CD4-positive, alpha-beta T cell (primary cell): ENCODE results near the gene RASD1. TPM values are rescaled to one million over a fixed set of nuclear protein-coding genes. Genes with fewer than 3 reads are reported as not detected.

Experiments
- ATAC-seq: fragments of 200-7000 bp; cut with Tn5 transposase; one replicate; pipeline ENCODE4 v1.10.0; 2022; ENCODE audit warnings: mild to moderate bottlenecking; ENCODE audit not compliant: poor library complexity
- CTCF ChIA-PET: fragments of 350-600 bp; sonication (Branson Sonifier 250); formaldehyde crosslinking; loops from one replicate; lab custom pipeline; 2021; ENCODE audit warnings: antibody characterized with exemption, inconsistent platforms; lab: Charles Lee
- POLR2A ChIA-PET: fragments of 350-600 bp; sonication (Branson Sonifier 250); formaldehyde crosslinking; loops from one replicate; lab custom pipeline; 2021; ENCODE audit warnings: antibody characterized with exemption, inconsistent platforms; lab: Charles Lee
- DNase-seq, 14 experiments: peaks; one replicate each; pipeline ENCODE4 v3.0.0-alpha.2; 2013 to 2020; ENCODE audit warnings: mixed read lengths in 2 of 14
- H3K27ac ChIP-seq, 2 donors: one replicate each; pipeline versions ENCODE4 v1.5.1 to v1.7.0; 2013; ENCODE audit warnings: low read length in 2 of 2, low read depth in 1 of 2, mild to moderate bottlenecking in 1 of 2
- H3K27me3 ChIP-seq, 2 experiments: 1 replicate in 1 of 2; 2 replicates in 1 of 2; pipeline versions ENCODE4 v1.6.1 to v1.7.0; 2013; ENCODE audit warnings: low read length in 2 of 2, control low read depth in 1 of 2, mild to moderate bottlenecking in 1 of 2, moderate library complexity in 1 of 2; ENCODE audit not compliant: insufficient read depth in 2 of 2, control insufficient read depth in 1 of 2
- H3K36me3 ChIP-seq: one replicate; pipeline ENCODE4 v1.6.1; 2013; ENCODE audit warnings: low read length, control low read depth; ENCODE audit not compliant: insufficient read depth
- H3K4me1 ChIP-seq: one replicate; pipeline ENCODE4 v1.6.1; 2013; ENCODE audit warnings: low read length, control low read depth; ENCODE audit not compliant: insufficient read depth
- H3K4me3 ChIP-seq: one replicate; pipeline ENCODE4 v1.5.1; 2013; ENCODE audit warnings: mild to moderate bottlenecking, low read length, moderate library complexity
- H3K9me3 ChIP-seq, 2 experiments: 1 replicate in 1 of 2; 2 replicates in 1 of 2; pipeline versions ENCODE4 v1.6.1 to v1.7.0; 2013; ENCODE audit warnings: low read length in 2 of 2, mild to moderate bottlenecking in 2 of 2, control low read depth in 1 of 2, moderate library complexity in 1 of 2; ENCODE audit not compliant: control insufficient read depth in 1 of 2, insufficient read depth in 1 of 2
- H3K27ac Mint-ChIP-seq: one replicate; pipeline ENCODE4 v1.8.0; 2020; ENCODE audit warnings: mixed read lengths
- H3K27me3 Mint-ChIP-seq: one replicate; pipeline ENCODE4 v1.8.0; 2021; ENCODE audit warnings: mixed read lengths
- H3K36me3 Mint-ChIP-seq: one replicate; pipeline ENCODE4 v1.8.0; 2021; ENCODE audit warnings: low read depth, mixed read lengths
- H3K4me1 Mint-ChIP-seq: one replicate; pipeline ENCODE4 v1.8.0; 2021; ENCODE audit warnings: low read depth, mixed read lengths
- H3K4me3 Mint-ChIP-seq: one replicate; pipeline ENCODE4 v1.8.0; 2020; ENCODE audit warnings: mild to moderate bottlenecking, mixed read lengths
- H3K9me3 Mint-ChIP-seq: one replicate; pipeline ENCODE4 v1.8.0; 2020; ENCODE audit warnings: mixed read lengths
- CTCF ChIP-seq: fragments of 200-600 bp; IDR thresholded peaks from one replicate; pipeline ENCODE4 v1.8.0; 2022; ENCODE audit warnings: antibody characterized with exemption, mild to moderate bottlenecking
- intact Hi-C, 2 experiments: fragments of 100-400 bp; cut with DNase I in 1 of 2; cut with micrococcal nuclease in 1 of 2; formaldehyde crosslinking; loops; one replicate each; pipeline versions ENCODE4 v1.15.1 to v1.9.0; 2023 to 2025; cut with DNase I, micrococcal nuclease
- total RNA-seq, 174 experiments: library from RNA in 2 of 174; stranded (reverse) in 2 of 174; gene quantifications; one replicate each; pipeline ENCODE4 v1.2.3 and lab custom pipeline; 2021 to 2026

Gene RASD1
- total RNA-seq, 2 experiments from 2014 or later = 1.8 to 2.0 TPM

DNA sequence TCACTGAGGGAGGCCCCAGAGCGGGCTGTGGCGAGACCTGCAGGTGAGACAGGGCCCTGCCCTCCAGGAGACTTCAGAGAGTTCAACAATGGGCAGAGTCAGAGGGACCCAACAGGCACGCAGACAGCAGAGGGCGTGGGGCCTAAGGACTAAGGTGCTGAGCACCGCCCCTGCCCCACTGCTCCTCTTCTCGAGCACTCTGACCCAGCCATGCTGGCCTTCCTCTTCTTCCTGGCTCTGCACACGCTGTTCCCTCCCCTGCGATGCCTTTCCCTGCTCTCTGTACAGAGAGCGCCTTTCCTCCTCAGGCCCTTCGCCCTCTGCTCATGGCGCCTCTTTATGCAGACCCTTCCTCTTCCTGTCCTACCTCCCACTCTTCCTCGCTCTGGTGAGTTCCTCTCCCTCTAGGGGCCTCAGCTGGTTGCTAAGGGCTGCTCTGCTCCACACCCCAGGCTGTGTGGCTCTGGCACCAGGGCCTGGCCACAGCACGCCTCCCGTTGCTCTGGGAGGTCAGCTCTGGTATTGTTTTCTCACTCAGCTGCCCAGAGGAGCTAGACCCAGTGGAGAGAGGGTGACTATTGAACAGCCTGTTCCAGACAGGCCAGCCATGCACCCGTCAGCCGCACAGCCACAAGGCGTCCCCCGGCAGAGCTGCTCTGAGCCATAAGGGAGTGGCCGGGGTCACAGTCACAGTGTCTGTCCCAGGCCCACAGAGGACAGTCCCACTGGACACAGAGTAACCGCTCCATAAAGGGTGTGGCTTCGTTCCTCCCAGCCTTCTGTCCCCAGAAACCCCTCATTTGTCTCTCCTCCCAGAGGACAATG, 13.6 kb upstream of the RASD1 start:
- DNase-seq = no peak
- Histone ChIP-seq H3K27me3 (no peaks in the 10 kb centered on the region), H3K27ac (no peak overlapping the region), H3K36me3 (no peaks in the 10 kb centered on the region), H3K4me1 (peaks cover 5% of the 10 kb centered on the region), H3K9me3 (no peaks in the 10 kb centered on the region), H3K4me3 (no peak overlapping the region)
- Mint-ChIP-seq H3K36me3 (no peaks in the 10 kb centered on the region), H3K27ac (no peak overlapping the region), H3K4me3 (no peak overlapping the region), H3K27me3 (no peaks in the 10 kb centered on the region), H3K4me1 (no peaks in the 10 kb centered on the region), H3K9me3 (no peaks in the 10 kb centered on the region)
- ATAC-seq = no peak
- intact Hi-C loops = no loop called here
- CTCF ChIA-PET = no interaction called here
- no peak for TF ChIP-seq CTCF
- POLR2A ChIA-PET = no interaction called here

GRCh38 chr17:17508646-17509591, 12.7 kb upstream of the RASD1 start:
- Histone ChIP-seq H3K4me1 (peaks cover 5% of the 10 kb centered on the region), H3K4me3 (no peak overlapping the region), H3K9me3 (no peaks in the 10 kb centered on the region), H3K27ac (no peak overlapping the region), H3K27me3 (no peaks in the 10 kb centered on the region), H3K36me3 (no peaks in the 10 kb centered on the region)
- Mint-ChIP-seq H3K36me3 (no peaks in the 10 kb centered on the region), H3K4me1 (no peaks in the 10 kb centered on the region), H3K9me3 (no peaks in the 10 kb centered on the region), H3K27ac (no peak overlapping the region), H3K27me3 (no peaks in the 10 kb centered on the region), H3K4me3 (no peak overlapping the region)
- TF ChIP-seq CTCF = no peak
- DNase-seq (no peak), ATAC-seq (no peak)
- ChIA-PET CTCF (no interaction called here), POLR2A (no interaction called here)
- intact Hi-C loops = no loop called here

DNA sequence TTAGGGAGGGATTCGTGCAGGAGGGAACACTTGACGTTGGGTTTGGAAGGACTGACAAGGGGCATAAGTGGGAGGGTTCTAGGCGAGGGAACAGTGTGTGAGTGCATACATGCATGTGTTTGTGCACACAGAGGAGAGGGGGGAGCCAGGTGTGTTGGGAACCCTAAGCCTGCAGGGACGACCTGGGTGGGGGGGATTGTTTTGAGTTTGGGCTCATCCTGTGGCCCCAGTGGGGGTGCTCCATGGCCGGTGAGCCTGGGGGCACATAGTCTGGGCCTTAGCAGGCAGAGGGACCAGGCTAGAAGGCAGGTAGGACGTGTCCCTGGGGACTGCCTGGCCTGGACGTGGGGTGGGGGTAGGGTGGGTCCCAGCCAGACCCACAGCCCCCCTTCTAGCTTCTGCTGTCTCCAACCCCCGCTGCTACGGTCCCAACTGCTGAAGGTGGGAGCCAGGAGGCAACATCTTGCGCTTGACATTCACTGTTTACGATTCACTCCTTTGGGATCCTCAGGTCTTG, 11.9 kb upstream of the RASD1 start:
- Mint-ChIP-seq H3K4me1 (no peaks in the 10 kb centered on the region), H3K36me3 (no peaks in the 10 kb centered on the region), H3K27me3 (no peaks in the 10 kb centered on the region), H3K27ac (no peak overlapping the region), H3K9me3 (no peaks in the 10 kb centered on the region), H3K4me3 (no peak overlapping the region)
- intact Hi-C loops = no loop called here
- Histone ChIP-seq H3K27ac (no peak overlapping the region), H3K9me3 (no peaks in the 10 kb centered on the region), H3K27me3 (no peaks in the 10 kb centered on the region), H3K36me3 (no peaks in the 10 kb centered on the region), H3K4me1 (peaks cover 5% of the 10 kb centered on the region), H3K4me3 (no peak overlapping the region)
- no peak for DNase-seq
- no peak for TF ChIP-seq CTCF
- POLR2A ChIA-PET = no interaction called here
- CTCF ChIA-PET = no interaction called here
- no peak for ATAC-seq
